Spleen (tissue), 7 donors: ENCODE measurements around the gene ALDH1A3.

Experiments
- POLR2A ChIP-seq, 3 donors: fragments of 450-650 bp; IDR thresholded peaks; one replicate each; pipeline ENCODE4 v1.5.1; 2017; ENCODE audit warnings: antibody characterized with exemption in 3 of 3, mild to moderate bottlenecking in 1 of 3
- POLR2AphosphoS5 ChIP-seq, 3 donors: sonication (generic); formaldehyde crosslinking; IDR thresholded peaks; one replicate each; pipeline ENCODE4 v1.5.1; 2017; ENCODE audit warnings: antibody characterized with exemption in 3 of 3
- TF ChIP-seq, protein P1 (sequence below), 11 experiments: fragments of 200-600 bp in 7 of 11; fragments of 450-650 bp in 4 of 11; sonication (generic) in 4 of 11; IDR thresholded peaks in 8 of 11; conservative IDR thresholded peaks in 3 of 11; 1 replicate in 7 of 11; 2 replicates in 4 of 11; pipeline versions ENCODE4 v1.4.0 to v1.8.0; 2016 to 2021; ENCODE audit warnings: antibody characterized with exemption in 11 of 11, inconsistent platforms in 4 of 11, mild to moderate bottlenecking in 1 of 11
- donor health status: DM: no; HTN: no; CAD: no; lungs with moderate emphysema.
- donor health status: DM: no; HTN: no; CAD: no.
- donor health status: DM: no; HTN: no; CAD: no.

- TF ChIP-seq, protein P1, sequence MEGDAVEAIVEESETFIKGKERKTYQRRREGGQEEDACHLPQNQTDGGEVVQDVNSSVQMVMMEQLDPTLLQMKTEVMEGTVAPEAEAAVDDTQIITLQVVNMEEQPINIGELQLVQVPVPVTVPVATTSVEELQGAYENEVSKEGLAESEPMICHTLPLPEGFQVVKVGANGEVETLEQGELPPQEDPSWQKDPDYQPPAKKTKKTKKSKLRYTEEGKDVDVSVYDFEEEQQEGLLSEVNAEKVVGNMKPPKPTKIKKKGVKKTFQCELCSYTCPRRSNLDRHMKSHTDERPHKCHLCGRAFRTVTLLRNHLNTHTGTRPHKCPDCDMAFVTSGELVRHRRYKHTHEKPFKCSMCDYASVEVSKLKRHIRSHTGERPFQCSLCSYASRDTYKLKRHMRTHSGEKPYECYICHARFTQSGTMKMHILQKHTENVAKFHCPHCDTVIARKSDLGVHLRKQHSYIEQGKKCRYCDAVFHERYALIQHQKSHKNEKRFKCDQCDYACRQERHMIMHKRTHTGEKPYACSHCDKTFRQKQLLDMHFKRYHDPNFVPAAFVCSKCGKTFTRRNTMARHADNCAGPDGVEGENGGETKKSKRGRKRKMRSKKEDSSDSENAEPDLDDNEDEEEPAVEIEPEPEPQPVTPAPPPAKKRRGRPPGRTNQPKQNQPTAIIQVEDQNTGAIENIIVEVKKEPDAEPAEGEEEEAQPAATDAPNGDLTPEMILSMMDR (IDR thresholded peaks at IDR 0.05 in 8 of 11, conservative IDR thresholded peaks at IDR 0.05 in 3 of 11): no peak
- TF ChIP-seq POLR2AphosphoS5 (IDR thresholded peaks at IDR 0.05): no peak
- no peak for TF ChIP-seq POLR2A (IDR thresholded peaks at IDR 0.05)
These were observed 29.9 kb downstream of the ALDH1A3 start for GRCh38 chr15:100909565-100909964.
